Measurements from ENCODE around the gene LGI2.
"Not testable (repeated sequence)": the region's sequence is repeated elsewhere in the genome, so short reads cannot be mapped to it uniquely, and the experiment has no call there.

DNA sequence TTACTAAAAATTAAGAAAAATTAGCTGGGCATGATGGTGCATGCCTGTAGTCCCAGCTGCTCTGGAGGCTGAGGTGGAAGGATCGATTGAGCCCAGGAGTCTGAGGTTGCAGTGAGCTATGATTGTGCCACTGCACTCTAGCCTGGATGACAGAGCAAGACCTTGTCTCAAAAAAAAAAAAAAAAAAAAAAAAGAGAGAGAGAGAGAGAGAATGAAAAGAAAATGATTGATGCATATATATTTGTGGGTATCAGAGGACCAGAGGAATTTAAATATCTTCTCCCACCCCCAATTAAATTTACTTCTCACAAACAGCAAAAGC, 16.1 kb downstream of the LGI2 start:
- TF ChIP-seq, protein P1, sequence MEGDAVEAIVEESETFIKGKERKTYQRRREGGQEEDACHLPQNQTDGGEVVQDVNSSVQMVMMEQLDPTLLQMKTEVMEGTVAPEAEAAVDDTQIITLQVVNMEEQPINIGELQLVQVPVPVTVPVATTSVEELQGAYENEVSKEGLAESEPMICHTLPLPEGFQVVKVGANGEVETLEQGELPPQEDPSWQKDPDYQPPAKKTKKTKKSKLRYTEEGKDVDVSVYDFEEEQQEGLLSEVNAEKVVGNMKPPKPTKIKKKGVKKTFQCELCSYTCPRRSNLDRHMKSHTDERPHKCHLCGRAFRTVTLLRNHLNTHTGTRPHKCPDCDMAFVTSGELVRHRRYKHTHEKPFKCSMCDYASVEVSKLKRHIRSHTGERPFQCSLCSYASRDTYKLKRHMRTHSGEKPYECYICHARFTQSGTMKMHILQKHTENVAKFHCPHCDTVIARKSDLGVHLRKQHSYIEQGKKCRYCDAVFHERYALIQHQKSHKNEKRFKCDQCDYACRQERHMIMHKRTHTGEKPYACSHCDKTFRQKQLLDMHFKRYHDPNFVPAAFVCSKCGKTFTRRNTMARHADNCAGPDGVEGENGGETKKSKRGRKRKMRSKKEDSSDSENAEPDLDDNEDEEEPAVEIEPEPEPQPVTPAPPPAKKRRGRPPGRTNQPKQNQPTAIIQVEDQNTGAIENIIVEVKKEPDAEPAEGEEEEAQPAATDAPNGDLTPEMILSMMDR (conservative IDR thresholded peaks at IDR 0.05; ENCODE audit: low read depth in 2 of 2), result not testable (repeated sequence)
- TF ChIP-seq JUNB (IDR thresholded peaks at IDR 0.05; ENCODE audit: unreplicated experiment); ZNF114 (CRISPR knock-in tag; IDR thresholded peaks at IDR 0.05); EZH2 (IDR thresholded peaks at IDR 0.05; ENCODE audit: low read depth, unreplicated experiment); POLR2AphosphoS5 (IDR thresholded peaks at IDR 0.05; ENCODE audit: low read depth); EZH2phosphoT487 (IDR thresholded peaks at IDR 0.05; ENCODE audit: unreplicated experiment); CREB1 (CRISPR knock-in tag; IDR thresholded peaks at IDR 0.05; ENCODE audit: low read depth); ZNF331 (CRISPR knock-in tag; IDR thresholded peaks at IDR 0.05; ENCODE audit: low read depth): not testable (repeated sequence)
- TF ChIP-seq, protein P2, sequence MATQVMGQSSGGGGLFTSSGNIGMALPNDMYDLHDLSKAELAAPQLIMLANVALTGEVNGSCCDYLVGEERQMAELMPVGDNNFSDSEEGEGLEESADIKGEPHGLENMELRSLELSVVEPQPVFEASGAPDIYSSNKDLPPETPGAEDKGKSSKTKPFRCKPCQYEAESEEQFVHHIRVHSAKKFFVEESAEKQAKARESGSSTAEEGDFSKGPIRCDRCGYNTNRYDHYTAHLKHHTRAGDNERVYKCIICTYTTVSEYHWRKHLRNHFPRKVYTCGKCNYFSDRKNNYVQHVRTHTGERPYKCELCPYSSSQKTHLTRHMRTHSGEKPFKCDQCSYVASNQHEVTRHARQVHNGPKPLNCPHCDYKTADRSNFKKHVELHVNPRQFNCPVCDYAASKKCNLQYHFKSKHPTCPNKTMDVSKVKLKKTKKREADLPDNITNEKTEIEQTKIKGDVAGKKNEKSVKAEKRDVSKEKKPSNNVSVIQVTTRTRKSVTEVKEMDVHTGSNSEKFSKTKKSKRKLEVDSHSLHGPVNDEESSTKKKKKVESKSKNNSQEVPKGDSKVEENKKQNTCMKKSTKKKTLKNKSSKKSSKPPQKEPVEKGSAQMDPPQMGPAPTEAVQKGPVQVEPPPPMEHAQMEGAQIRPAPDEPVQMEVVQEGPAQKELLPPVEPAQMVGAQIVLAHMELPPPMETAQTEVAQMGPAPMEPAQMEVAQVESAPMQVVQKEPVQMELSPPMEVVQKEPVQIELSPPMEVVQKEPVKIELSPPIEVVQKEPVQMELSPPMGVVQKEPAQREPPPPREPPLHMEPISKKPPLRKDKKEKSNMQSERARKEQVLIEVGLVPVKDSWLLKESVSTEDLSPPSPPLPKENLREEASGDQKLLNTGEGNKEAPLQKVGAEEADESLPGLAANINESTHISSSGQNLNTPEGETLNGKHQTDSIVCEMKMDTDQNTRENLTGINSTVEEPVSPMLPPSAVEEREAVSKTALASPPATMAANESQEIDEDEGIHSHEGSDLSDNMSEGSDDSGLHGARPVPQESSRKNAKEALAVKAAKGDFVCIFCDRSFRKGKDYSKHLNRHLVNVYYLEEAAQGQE (IDR thresholded peaks at IDR 0.05; ENCODE audit: unreplicated experiment), result not testable (repeated sequence)
- TF ChIP-seq, protein P3, sequence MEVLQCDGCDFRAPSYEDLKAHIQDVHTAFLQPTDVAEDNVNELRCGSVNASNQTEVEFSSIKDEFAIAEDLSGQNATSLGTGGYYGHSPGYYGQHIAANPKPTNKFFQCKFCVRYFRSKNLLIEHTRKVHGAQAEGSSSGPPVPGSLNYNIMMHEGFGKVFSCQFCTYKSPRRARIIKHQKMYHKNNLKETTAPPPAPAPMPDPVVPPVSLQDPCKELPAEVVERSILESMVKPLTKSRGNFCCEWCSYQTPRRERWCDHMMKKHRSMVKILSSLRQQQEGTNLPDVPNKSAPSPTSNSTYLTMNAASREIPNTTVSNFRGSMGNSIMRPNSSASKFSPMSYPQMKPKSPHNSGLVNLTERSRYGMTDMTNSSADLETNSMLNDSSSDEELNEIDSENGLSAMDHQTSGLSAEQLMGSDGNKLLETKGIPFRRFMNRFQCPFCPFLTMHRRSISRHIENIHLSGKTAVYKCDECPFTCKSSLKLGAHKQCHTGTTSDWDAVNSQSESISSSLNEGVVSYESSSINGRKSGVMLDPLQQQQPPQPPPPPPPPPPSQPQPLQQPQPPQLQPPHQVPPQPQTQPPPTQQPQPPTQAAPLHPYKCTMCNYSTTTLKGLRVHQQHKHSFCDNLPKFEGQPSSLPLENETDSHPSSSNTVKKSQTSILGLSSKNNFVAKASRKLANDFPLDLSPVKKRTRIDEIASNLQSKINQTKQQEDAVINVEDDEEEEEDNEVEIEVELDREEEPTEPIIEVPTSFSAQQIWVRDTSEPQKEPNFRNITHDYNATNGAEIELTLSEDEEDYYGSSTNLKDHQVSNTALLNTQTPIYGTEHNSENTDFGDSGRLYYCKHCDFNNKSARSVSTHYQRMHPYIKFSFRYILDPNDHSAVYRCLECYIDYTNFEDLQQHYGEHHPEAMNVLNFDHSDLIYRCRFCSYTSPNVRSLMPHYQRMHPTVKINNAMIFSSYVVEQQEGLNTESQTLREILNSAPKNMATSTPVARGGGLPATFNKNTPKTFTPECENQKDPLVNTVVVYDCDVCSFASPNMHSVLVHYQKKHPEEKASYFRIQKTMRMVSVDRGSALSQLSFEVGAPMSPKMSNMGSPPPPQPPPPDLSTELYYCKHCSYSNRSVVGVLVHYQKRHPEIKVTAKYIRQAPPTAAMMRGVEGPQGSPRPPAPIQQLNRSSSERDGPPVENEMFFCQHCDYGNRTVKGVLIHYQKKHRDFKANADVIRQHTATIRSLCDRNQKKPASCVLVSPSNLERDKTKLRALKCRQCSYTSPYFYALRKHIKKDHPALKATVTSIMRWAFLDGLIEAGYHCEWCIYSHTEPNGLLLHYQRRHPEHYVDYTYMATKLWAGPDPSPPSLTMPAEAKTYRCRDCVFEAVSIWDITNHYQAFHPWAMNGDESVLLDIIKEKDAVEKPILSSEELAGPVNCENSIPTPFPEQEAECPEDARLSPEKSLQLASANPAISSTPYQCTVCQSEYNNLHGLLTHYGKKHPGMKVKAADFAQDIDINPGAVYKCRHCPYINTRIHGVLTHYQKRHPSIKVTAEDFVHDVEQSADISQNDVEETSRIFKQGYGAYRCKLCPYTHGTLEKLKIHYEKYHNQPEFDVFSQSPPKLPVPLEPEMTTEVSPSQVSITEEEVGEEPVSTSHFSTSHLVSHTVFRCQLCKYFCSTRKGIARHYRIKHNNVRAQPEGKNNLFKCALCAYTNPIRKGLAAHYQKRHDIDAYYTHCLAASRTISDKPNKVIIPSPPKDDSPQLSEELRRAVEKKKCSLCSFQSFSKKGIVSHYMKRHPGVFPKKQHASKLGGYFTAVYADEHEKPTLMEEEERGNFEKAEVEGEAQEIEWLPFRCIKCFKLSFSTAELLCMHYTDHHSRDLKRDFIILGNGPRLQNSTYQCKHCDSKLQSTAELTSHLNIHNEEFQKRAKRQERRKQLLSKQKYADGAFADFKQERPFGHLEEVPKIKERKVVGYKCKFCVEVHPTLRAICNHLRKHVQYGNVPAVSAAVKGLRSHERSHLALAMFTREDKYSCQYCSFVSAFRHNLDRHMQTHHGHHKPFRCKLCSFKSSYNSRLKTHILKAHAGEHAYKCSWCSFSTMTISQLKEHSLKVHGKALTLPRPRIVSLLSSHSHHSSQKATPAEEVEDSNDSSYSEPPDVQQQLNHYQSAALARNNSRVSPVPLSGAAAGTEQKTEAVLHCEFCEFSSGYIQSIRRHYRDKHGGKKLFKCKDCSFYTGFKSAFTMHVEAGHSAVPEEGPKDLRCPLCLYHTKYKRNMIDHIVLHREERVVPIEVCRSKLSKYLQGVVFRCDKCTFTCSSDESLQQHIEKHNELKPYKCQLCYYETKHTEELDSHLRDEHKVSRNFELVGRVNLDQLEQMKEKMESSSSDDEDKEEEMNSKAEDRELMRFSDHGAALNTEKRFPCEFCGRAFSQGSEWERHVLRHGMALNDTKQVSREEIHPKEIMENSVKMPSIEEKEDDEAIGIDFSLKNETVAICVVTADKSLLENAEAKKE (CRISPR knock-in tag; IDR thresholded peaks at IDR 0.05), result not testable (repeated sequence)
